Fibroblast of peridontal ligament (primary cell): Measurements from ENCODE around the gene PCA3.

Source experiments
- DNase-seq: peaks from one replicate; pipeline ENCODE4 v3.0.0-alpha.2; 2010; ENCODE audit errors: extremely low read depth

The PCA3 gene

DNA sequence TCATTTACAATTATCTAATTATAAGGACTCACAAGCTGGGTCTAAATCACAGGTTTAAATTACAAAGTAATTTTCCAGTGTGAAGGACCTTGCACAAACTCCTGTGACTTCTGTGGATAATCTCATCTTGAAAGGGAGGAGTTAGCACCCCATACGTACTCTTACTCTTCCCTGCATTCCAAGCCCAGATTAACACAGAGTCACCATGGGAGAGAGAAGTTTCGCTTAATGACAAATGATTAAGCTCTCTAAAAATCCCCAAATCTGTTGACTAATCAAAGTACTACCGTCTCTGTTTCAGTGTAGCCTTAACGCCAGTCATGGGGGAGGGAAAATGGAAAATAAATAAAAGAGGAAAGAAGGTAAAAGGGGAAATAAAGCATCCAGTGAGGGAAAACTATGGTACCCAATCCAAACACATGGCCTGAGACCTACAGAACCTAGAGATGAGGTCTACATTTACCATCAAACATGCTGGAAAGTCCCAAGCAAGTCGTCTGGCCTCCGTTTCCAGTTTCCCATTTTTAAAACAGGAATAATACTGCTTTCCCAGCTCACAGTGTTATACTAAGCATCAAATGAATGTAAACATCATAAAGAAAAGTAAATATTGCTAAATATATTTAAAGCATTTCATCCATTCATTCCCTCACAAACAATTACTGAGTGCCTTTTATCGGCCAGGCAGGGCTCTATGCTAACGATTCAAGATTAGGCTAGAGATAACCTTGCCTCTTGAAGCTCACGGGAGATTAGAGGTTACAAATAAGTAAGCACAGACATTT, 63.2 kb downstream of the PCA3 start:
- no peak for DNase-seq

DNA sequence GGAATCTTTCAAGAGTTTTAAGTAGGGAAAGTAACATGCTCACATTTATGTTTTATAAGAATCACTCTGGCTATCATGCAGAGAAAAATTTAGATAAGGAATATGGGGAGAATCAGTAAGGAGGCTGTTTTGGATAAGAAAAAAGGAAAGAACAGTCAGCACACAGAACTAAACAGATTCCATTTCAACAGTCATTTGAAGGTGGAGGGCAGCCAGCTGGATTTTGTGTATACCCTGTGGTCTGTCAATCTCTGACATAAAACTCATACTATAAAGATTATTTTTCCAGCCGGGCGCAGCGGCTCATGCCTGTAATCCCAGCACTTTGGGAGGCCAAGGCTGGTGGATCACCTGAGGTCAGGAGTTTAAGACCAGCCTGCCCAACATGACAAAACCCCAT, 64.2 kb downstream of the PCA3 start:
- DNase-seq: peak; percentile 19

DNA sequence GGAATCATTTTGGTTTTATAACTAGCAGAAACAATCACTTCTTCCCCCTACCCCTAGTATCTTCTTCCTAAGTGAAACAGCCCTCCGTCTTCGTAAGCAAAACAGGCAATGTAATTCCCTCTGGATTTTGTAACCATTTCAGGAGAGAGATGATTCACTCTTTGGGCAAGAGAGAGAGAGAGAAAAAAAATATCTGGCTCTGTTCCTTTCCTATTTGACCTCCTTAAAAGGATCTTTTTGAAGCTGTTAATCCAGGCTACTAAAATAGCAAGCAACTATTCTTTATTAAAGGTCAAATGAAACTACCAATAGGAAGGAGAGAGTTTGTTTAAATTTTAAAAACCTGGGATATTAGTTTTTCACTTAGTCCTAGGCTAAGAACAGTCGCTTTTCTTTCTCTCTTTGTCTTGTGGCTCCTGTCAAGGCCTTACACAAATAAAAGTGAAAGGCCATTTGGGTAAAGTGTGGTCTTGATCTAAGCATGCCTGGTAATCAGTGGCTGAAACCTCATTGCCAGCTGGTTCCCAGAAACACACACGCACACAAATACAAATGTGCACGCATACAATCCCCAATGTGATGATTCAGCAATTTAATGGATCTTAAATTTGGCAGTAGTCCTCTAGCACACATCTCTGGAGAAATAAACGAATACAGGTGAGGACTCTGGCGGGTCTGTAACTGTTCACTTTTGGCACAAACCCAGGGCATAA, 71.5 kb downstream of the PCA3 start:
- DNase-seq: peak; percentile 98
